Kidney tubule cell (primary cell): ENCODE data around the gene FUT9.
A peak's percentile ranks its signal among the peaks of the same experiment; 100 is the strongest.

ENCODE experiments used
- DNase-seq: peaks from one replicate; pipeline ENCODE4 v3.0.0-alpha.2; 2018; ENCODE audit warnings: low spot score

FUT9 gene

GRCh38 chr6:96073555-96073954 is 57.8 kb downstream of the FUT9 start:
- DNase-seq: no peak

- DNase-seq: no peak
Measured at GRCh38 chr6:96074006-96074405, 58.2 kb downstream of the FUT9 start.

- peak; percentile 1 for DNase-seq
Measured at GRCh38 chr6:96075826-96076225, 60.1 kb downstream of the FUT9 start.

- no peak for DNase-seq
Measured at GRCh38 chr6:96086745-96087144, 71.0 kb downstream of the FUT9 start.

GRCh38 chr6:96089173-96089572 is 73.4 kb downstream of the FUT9 start:
- DNase-seq: peak; percentile 12

- no peak for DNase-seq
Measured at GRCh38 chr6:96094077-96094476, 78.3 kb downstream of the FUT9 start.

GRCh38 chr6:96099069-96099468 is 83.3 kb downstream of the FUT9 start:
- no peak for DNase-seq

- DNase-seq: no peak
Measured at GRCh38 chr6:96101564-96101963, 85.8 kb downstream of the FUT9 start.

- DNase-seq: no peak
Measured at GRCh38 chr6:96104910-96105309, 89.1 kb downstream of the FUT9 start.

GRCh38 chr6:96110878-96111277 is 95.1 kb downstream of the FUT9 start:
- no peak for DNase-seq

- no peak for DNase-seq
Measured at GRCh38 chr6:96116674-96117073, 100.9 kb downstream of the FUT9 start.

- DNase-seq: peak; percentile 18
Measured at GRCh38 chr6:96124778-96125177, 109.0 kb downstream of the FUT9 start.

- no peak for DNase-seq
Measured at GRCh38 chr6:96138406-96138805, 122.6 kb downstream of the FUT9 start.

- DNase-seq: no peak
Measured at GRCh38 chr6:96142142-96142541, 126.4 kb downstream of the FUT9 start.

- DNase-seq: no peak
Measured at GRCh38 chr6:96150431-96150830, 134.7 kb downstream of the FUT9 start.

GRCh38 chr6:96151707-96152106 is 135.9 kb downstream of the FUT9 start:
- no peak for DNase-seq

GRCh38 chr6:96152114-96152708 is 136.4 kb downstream of the FUT9 start:
- no peak for DNase-seq

GRCh38 chr6:96153775-96154174 is 138.0 kb downstream of the FUT9 start:
- DNase-seq: peak; percentile 11

- DNase-seq: no peak
Measured at GRCh38 chr6:96156425-96156824, 140.7 kb downstream of the FUT9 start.

GRCh38 chr6:96157018-96157565 is 141.3 kb downstream of the FUT9 start:
- peak; percentile 23 for DNase-seq

- DNase-seq: peak; percentile 69
Measured at GRCh38 chr6:96162711-96163120, 146.9 kb downstream of the FUT9 start.

- peak; percentile 56 for DNase-seq
Measured at GRCh38 chr6:96164802-96165201, 149.0 kb downstream of the FUT9 start.

GRCh38 chr6:96171112-96171511 is 155.3 kb downstream of the FUT9 start:
- DNase-seq: peak; percentile 13

- no peak for DNase-seq
Measured at GRCh38 chr6:96184798-96185197, 169.0 kb downstream of the FUT9 start.
